NOMO-1 treated with dmso at 0.1 percent for 144 hours (cell line): Measurements from ENCODE around the gene SNHG17.
"Not testable (repeated sequence)": the region's sequence is repeated elsewhere in the genome, so short reads cannot be mapped to it uniquely, and the experiment has no call there.

Experiments
- DNase-seq: peaks from one replicate; lab custom pipeline; 2025; ENCODE audit not compliant: unreplicated experiment; lab: John Stamatoyannopoulos, UW

Gene SNHG17

GRCh38 chr20:38434770-38435554 lies at the start of gene SNHG17:
Gene SNHG17, minus strand, starts transcription at chr20:38435328.
- DNase-seq = peak; percentile 90

GRCh38 chr20:38479596-38479995 lies 44.5 kb upstream of the SNHG17 start:
- DNase-seq = no peak

- no peak for DNase-seq
Measured at GRCh38 chr20:38477747-38478146, 42.6 kb upstream of the SNHG17 start.

GRCh38 chr20:38473367-38473795 lies 38.3 kb upstream of the SNHG17 start:
- DNase-seq = no peak

GRCh38 chr20:38472513-38473366 lies 37.6 kb upstream of the SNHG17 start, which contains the start of gene RALGAPB:
Gene RALGAPB, plus strand, starts transcription at chr20:38472843. Its CDS starts 15,590 bp downstream, at chr20:38488433.
- peak; percentile 96 for DNase-seq

- no peak for DNase-seq
Measured at GRCh38 chr20:38471987-38472512, 36.9 kb upstream of the SNHG17 start.

- no peak for DNase-seq
Measured at GRCh38 chr20:38471245-38471644, 36.1 kb upstream of the SNHG17 start.

- DNase-seq = no peak
Measured at GRCh38 chr20:38466983-38467382, 31.9 kb upstream of the SNHG17 start.

GRCh38 chr20:38466171-38466570 lies 31.0 kb upstream of the SNHG17 start:
- DNase-seq = no peak

- not testable (repeated sequence) for DNase-seq
Measured at GRCh38 chr20:38461569-38461968, 26.4 kb upstream of the SNHG17 start.

- DNase-seq = not testable (repeated sequence)
Measured at GRCh38 chr20:38461167-38461566, 26.0 kb upstream of the SNHG17 start.

- not testable (repeated sequence) for DNase-seq
Measured at GRCh38 chr20:38460631-38461030, 25.5 kb upstream of the SNHG17 start.

GRCh38 chr20:38460040-38460623 lies 25.0 kb upstream of the SNHG17 start:
- DNase-seq = no peak

GRCh38 chr20:38458314-38458713 lies 23.2 kb upstream of the SNHG17 start:
- DNase-seq = no peak

- no peak for DNase-seq
Measured at GRCh38 chr20:38454556-38455473, 19.7 kb upstream of the SNHG17 start.

- peak; percentile 57 for DNase-seq
Measured at GRCh38 chr20:38453941-38454340, 18.8 kb upstream of the SNHG17 start.

GRCh38 chr20:38452880-38453624 lies 17.9 kb upstream of the SNHG17 start:
- DNase-seq = no peak

GRCh38 chr20:38450412-38450975 lies 15.4 kb upstream of the SNHG17 start:
- DNase-seq = no peak

GRCh38 chr20:38449046-38449445 lies 13.9 kb upstream of the SNHG17 start:
- DNase-seq = no peak
